Activated CD8-positive, alpha-beta memory T cell treated with anti-CD3 and anti-CD28 coated beads, Interleukin-2, amount 50 U/mL, for 1 hour (primary cell): ENCODE results near the gene HTR1B.

Experiments
- DNase-seq: peaks from one replicate; pipeline ENCODE4 v3.0.0-alpha.2; 2020; ENCODE audit errors: extremely low read depth

The HTR1B gene, protein sequence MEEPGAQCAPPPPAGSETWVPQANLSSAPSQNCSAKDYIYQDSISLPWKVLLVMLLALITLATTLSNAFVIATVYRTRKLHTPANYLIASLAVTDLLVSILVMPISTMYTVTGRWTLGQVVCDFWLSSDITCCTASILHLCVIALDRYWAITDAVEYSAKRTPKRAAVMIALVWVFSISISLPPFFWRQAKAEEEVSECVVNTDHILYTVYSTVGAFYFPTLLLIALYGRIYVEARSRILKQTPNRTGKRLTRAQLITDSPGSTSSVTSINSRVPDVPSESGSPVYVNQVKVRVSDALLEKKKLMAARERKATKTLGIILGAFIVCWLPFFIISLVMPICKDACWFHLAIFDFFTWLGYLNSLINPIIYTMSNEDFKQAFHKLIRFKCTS

GRCh38 chr6:77463308-77463860 is at the start of gene HTR1B:
Gene HTR1B, minus strand, starts transcription at chr6:77463491. Its CDS starts 88 bp downstream, at chr6:77463403.
- DNase-seq = no peak

DNA sequence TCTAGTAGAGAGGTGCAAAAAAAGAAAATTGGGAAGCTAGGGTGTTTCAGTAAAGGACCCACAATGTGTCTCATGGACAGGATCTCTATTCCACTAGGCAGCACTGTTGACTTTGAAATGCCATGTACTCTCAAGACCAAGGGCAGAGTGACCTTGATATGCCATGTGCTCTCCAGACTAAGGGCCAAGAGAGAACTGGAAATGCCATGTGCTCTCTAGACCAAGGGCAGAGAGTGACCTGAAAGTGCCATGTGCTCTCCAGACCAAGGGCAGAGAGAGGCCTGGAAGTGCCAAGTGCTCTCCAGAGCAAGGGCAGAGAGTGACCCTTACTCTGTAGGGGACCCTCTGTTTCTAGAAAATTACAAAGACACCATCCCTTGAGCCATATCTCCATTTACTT is 49.3 kb upstream of the HTR1B start:
- DNase-seq = no peak

DNA sequence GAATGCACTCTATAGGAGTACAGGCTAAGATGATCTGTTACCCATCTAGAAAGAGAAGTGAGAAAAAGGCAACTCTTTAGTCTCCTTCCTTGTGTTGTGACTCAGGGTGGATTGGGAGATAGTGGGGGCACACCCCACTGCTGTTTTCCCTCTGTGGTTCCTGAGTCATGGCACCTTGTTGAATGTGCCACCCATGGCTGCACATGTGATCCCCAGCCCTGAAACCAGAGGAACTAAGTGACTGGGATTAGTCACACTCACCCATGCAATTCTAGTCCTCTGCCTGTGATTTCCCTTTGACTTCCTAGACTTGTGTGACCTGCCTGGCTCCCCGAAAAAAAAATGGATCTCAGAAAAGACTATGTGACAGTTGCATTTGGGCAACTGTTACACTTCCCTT is 48.6 kb upstream of the HTR1B start:
- no peak for DNase-seq

- no peak for DNase-seq
Observed at GRCh38 chr6:77502981-77503380, 39.7 kb upstream of the HTR1B start.

GRCh38 chr6:77492530-77492929 is 29.2 kb upstream of the HTR1B start:
- no peak for DNase-seq

GRCh38 chr6:77487808-77488425 is 24.6 kb upstream of the HTR1B start:
- no peak for DNase-seq

DNA sequence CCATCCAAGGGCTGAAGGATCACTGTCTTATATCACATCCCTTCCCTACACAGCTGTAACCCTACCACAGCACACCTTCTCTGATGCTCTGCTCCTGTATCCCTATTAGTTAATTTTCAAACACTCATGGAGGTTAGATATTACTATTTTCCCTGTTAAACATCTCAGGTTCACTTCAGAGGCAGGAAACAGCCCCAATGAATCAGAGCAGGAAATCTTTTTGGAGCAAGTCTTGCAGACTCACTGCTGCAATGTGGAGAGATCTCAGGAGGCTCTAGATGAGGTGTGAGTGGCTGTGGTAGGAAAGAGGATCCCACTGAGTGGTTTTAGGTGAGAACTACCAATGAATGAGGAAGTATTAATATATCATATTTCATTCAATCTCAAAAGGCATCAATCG is 19.7 kb upstream of the HTR1B start:
- DNase-seq = no peak

- DNase-seq = no peak
Observed at GRCh38 chr6:77474973-77475372, 11.7 kb upstream of the HTR1B start.

- no peak for DNase-seq
Observed at GRCh38 chr6:77474286-77474956, 11.1 kb upstream of the HTR1B start.

- DNase-seq = no peak
Observed at GRCh38 chr6:77470983-77471382, 7.7 kb upstream of the HTR1B start.

DNA sequence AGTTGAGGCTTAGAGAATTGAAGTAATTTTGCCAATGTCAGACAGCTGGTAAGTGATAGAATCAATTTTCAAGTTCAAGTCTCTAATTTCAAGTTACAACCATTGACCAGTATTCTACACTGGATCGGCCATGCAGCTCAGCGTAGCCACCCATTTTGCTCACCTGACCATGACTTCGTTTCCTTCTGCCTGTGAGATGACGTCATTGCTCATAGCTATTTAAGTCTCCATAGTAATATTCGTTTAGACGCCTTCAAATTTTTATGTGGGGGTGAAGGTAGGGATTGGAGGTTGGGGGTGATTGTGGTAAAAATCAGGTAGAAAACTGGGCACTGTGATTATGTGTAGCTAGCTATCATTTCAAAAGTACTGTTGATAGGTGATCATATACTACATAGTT is 5.6 kb upstream of the HTR1B start:
- DNase-seq = no peak

DNA sequence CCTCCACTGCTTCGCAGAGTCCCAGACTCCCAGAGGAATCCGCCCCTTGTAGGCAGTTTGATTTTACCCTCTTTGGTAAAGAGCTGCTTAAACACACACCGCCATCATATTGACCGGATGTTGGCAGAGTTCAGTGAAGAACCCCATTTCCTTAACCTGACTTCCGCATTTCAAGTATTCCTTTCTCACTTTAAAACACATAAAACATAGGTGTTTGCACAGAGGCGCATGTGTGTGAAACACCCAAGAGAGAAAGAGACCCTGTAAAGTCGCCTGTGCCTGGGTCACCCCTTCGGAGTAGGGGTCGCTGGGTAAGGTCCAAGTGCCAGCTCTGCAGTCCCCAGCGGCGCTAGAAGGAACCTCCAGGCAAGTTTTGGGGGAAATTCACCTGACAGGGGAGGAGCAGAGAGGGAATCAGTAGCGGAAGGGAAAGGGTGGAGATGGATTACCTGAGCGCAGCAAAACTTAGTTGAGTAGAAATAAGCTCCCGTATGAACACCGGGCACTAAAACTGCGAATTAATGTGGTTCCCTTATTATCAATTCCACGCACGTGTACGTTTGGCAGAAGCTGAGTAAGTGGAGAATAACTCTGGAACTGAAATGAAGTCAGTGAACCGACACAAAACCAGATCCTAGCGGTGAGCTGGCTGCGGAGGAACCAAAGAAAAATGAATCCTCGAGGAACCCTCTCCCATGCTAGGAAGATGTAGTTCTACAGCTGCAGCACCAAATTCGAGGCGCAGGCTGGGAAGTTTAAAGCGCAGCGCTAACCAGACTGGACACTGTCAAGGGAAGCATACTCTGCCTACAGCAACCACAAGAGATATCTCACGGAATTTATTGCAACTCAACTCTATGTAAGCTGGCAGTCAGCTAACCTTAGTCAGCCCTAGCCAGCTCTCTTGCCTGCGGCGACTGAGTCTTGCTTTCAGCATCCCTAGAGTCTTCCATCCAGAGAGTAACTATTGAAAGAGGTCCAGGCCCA is 3.5 kb upstream of the HTR1B start:
- DNase-seq = no peak

DNA sequence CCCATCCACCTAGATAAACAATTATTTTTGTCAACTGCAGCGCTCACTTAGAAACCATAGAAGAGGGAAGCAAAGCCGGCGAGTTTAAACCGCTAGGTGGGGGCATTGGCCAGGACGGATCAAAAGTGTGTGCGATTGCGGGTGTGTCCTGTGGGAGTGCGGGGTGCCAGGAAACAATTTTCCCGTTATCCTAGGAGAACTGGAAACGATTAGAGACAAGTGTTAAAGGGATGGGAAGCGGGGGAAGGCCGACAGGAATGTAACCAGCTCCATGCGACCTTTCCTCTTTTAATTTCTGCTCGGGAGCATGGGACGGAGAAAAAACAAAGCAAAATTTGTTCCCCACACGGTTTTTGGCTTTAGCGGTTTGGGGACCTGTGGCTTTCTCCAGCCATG is 2.8 kb upstream of the HTR1B start:
- DNase-seq = no peak

DNA sequence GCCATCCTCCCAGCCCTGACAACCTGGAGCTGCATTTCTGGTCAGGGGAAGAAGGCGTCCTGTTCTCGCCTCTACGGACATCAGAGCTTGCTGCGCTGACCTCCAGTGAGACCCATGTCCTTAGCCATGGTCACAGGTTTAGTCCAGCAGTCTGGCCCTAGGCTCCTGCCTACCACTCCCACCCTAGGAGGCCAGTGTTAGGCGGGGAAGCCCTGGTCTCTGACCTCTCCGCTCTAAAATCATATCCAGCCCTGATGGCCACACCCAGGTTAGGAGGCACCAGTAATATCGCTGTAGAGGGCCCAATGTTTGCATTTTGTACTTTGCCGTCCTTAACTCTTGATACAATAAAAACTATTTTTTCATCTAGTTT is 1.2 kb upstream of the HTR1B start:
- no peak for DNase-seq

- no peak for DNase-seq
Observed at GRCh38 chr6:77463861-77464494, 687 bp upstream of the HTR1B start.

DNA sequence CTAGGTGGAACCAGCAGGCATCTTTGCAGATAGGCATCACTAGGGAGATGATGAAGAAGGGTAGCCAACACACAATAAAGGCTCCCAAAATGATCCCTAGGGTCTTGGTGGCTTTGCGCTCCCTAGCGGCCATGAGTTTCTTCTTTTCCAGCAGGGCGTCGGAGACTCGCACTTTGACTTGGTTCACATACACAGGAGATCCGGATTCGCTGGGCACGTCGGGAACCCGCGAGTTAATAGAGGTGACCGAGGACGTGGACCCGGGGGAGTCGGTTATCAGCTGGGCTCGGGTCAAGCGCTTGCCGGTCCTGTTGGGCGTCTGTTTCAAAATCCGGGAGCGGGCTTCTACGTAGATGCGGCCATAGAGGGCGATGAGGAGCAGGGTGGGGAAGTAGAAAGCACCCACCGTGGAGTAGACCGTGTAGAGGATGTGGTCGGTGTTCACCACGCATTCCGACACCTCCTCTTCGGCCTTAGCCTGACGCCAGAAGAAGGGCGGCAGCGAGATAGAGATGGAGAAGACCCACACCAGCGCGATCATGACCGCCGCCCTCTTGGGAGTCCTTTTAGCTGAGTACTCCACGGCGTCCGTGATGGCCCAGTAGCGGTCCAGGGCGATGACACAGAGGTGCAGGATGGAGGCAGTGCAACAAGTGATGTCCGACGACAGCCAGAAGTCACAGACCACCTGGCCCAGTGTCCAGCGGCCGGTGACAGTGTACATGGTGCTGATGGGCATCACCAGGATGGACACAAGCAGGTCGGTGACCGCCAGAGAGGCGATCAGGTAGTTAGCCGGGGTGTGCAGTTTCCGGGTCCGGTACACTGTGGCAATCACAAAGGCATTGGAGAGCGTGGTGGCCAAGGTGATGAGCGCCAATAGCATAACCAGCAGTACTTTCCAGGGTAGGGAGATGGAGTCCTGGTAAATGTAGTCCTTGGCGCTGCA is 658 bp downstream of the HTR1B start:
- DNase-seq = no peak

DNA sequence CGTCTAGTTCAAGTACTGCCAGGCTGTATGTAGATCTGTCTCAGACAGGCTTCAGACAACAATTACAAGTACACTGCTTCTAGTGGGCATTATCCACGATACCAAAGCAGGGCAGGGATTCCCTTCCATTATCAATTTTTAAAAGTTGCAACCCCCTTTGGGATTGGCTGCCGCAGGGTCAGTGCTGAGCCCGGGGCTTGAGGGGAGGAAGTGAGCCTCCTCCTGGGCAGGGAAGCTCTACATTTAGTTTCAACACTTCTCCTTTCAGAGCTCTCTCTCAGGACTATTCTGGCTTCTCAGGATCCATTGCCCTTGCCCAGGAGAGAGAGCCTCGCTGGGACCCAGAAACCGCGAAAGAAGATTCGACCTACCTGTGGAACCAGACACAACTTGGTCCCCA is 1.5 kb downstream of the HTR1B start:
- DNase-seq = no peak

- no peak for DNase-seq
Observed at GRCh38 chr6:77458421-77458820, 4.9 kb downstream of the HTR1B start.

GRCh38 chr6:77457720-77458349 is 5.5 kb downstream of the HTR1B start:
- DNase-seq = no peak
